H1 (cell line): ENCODE measurements around the gene PGF. TPM values are rescaled to one million over a fixed set of nuclear protein-coding genes. Genes with fewer than 3 reads are reported as not detected.

Experiments used
- JUND ChIP-seq: IDR thresholded peaks from 2 replicates; pipeline ENCODE4 v1.6.1; 2011; ENCODE audit warnings: mild to moderate bottlenecking, improper control_type of control experiment, low read length
- KDM1A ChIP-seq: fragments of 200-600, 300-600 bp; sonication (generic); IDR thresholded peaks from 2 replicates; pipeline ENCODE4 v1.7.1; 2016; ENCODE audit warnings: mild to moderate bottlenecking, low read length, borderline replicate concordance
- SIRT6 ChIP-seq: IDR thresholded peaks from one replicate; pipeline ENCODE4 v1.7.1; 2012; ENCODE audit warnings: low read length, inconsistent platforms
- TCF12 ChIP-seq: IDR thresholded peaks from 2 replicates; pipeline ENCODE4 v1.6.1; 2011; ENCODE audit warnings: low read depth, mild to moderate bottlenecking, low read length
- polyA plus RNA-seq, 7 experiments: library from polyadenylated mRNA; depleted of rRNA in 3 of 7; stranded (reverse) in 5 of 7; unstranded in 2 of 7; fragments of >200 nt in 5 of 7; fragments of 200-250 nt in 2 of 7; gene quantifications; 1 replicate in 5 of 7; 2 replicates in 1 of 7; 4 replicates in 1 of 7; pipeline versions ENCODE4 v1.2.1 to v1.2.3, GENCODE V29; 2011 to 2013; ENCODE audit warnings: missing spikeins in 2 of 7, mixed read lengths in 2 of 7
- total RNA-seq: library from RNA; stranded (reverse); fragmentation: NEBNext Ultra II Directional; extraction: Animal tissue kit (Norgen Biotek cat#: 25700); gene quantifications from 2 replicates; pipeline ENCODE4 v1.2.1, GENCODE V29; 2021
- TF ChIP-seq, protein P1 (sequence below), 3 experiments: IDR thresholded peaks; 1 replicate in 2 of 3; 2 replicates in 1 of 3; pipeline versions ENCODE4 v1.5.1 to v1.6.1; 2011; ENCODE audit warnings: low read length in 3 of 3, mild to moderate bottlenecking in 3 of 3, inconsistent platforms in 2 of 3, low read depth in 1 of 3, moderate library complexity in 1 of 3; ENCODE audit not compliant: insufficient read depth in 1 of 3; ENCODE audit errors: control extremely low read depth in 1 of 3

PGF gene
- total and polyA plus RNA-seq, 2 of the 8 experiments (the other 6 are each of a cell fraction or from before 2014, with no cell fraction given) = 2.1 to 4.1 TPM

DNA sequence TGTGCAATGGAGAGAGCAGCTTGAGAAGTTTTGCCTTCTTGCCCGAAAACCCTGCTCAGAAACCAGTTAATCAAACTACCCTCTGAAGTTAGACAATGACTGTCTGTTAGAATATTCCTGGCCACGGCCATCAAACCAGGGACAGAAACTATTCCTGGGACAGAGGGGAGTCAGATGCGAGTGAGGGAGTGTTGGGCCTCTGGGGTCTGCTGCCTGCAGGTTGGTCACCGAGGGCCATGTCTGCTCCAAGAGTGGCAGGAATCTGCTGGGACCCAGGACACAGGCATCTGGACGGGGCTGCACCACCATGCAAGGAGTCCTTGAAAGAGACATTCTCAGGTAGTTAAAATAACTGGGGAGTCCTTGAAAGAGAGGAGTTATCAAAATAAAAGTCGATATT, 30.4 kb upstream of the PGF start (continued):
- TF ChIP-seq SIRT6 = no peak
- TF ChIP-seq TCF12 = no peak
- TF ChIP-seq, protein P1, sequence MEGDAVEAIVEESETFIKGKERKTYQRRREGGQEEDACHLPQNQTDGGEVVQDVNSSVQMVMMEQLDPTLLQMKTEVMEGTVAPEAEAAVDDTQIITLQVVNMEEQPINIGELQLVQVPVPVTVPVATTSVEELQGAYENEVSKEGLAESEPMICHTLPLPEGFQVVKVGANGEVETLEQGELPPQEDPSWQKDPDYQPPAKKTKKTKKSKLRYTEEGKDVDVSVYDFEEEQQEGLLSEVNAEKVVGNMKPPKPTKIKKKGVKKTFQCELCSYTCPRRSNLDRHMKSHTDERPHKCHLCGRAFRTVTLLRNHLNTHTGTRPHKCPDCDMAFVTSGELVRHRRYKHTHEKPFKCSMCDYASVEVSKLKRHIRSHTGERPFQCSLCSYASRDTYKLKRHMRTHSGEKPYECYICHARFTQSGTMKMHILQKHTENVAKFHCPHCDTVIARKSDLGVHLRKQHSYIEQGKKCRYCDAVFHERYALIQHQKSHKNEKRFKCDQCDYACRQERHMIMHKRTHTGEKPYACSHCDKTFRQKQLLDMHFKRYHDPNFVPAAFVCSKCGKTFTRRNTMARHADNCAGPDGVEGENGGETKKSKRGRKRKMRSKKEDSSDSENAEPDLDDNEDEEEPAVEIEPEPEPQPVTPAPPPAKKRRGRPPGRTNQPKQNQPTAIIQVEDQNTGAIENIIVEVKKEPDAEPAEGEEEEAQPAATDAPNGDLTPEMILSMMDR (IDR thresholded peaks at IDR 0.05; ENCODE audit: control extremely low read depth in 1 of 3, insufficient read depth in 1 of 3, low read depth in 1 of 3, low read length in 3 of 3) = no peak
- TF ChIP-seq JUND = no peak
- TF ChIP-seq KDM1A = no peak
